Stimulated activated naive B cell treated with anti-CD40 and anti-IgM and Interleukin-4, amounts not matched to agents 10 μg/mL and 1 μg/mL and 100 μg/mL, for 72 hours (primary cell): ENCODE measurements around the gene TNK2.
"Not testable (repeated sequence)": the region's sequence is repeated elsewhere in the genome, so short reads cannot be mapped to it uniquely, and the experiment has no call there.

ENCODE experiments used
- ATAC-seq, 2 donors: fragments of 150-1000 bp; cut with Tn5 transposase; replicated peaks; 2 replicates each; pipeline ENCODE4 v1.10.0; 2021; ENCODE audit warnings: moderate library complexity in 1 of 2
- DNase-seq: peaks from one replicate; pipeline ENCODE4 v3.0.0; 2021
- H3K27ac Mint-ChIP-seq: one replicate; pipeline ENCODE4 v1.8.0; 2022; ENCODE audit warnings: mild to moderate bottlenecking, mixed read lengths
- H3K27me3 Mint-ChIP-seq, 2 donors: one replicate each; pipeline ENCODE4 v1.8.0; 2022; ENCODE audit warnings: mixed read lengths in 2 of 2
- H3K36me3 Mint-ChIP-seq, 2 donors: one replicate each; pipeline ENCODE4 v1.8.0; 2022; ENCODE audit warnings: mixed read lengths in 2 of 2, mild to moderate bottlenecking in 1 of 2
- H3K4me1 Mint-ChIP-seq, 2 donors: one replicate each; pipeline ENCODE4 v1.8.0; 2022; ENCODE audit warnings: mixed read lengths in 2 of 2, mild to moderate bottlenecking in 1 of 2
- H3K4me3 Mint-ChIP-seq, 2 donors: one replicate each; pipeline ENCODE4 v1.8.0; 2022; ENCODE audit warnings: mild to moderate bottlenecking in 2 of 2, mixed read lengths in 2 of 2, moderate library complexity in 1 of 2
- H3K9me3 Mint-ChIP-seq, 2 donors: one replicate each; pipeline ENCODE4 v1.8.0; 2022; ENCODE audit warnings: mixed read lengths in 2 of 2, mild to moderate bottlenecking in 1 of 2

Gene TNK2

GRCh38 chr3:195907934-195908693 lies at the start of gene TNK2:
TNK2 (minus strand) TSS chr3:195908551; CDS start chr3:195888588, 19,963 bp downstream.
- DNase-seq (peak; percentile 59), ATAC-seq (peak; percentile 45 to 50)
- Mint-ChIP-seq H3K27me3 (no peaks in the 10 kb centered on the region), H3K4me3 (peak within 1 kb of the TSS; percentile 91 to 96), H3K36me3 (peaks cover 4 to 6% of the 10 kb centered on the region in 2 donors), H3K9me3 (no peaks in the 10 kb centered on the region), H3K27ac (peak within 1 kb of the TSS; percentile 99), H3K4me1 (peaks cover 41 to 63% of the 10 kb centered on the region in 2 donors)

GRCh38 chr3:195956577-195956976 lies 48.2 kb upstream of the TNK2 start:
- Mint-ChIP-seq H3K36me3 (peaks cover 28 to 34% of the 10 kb centered on the region in 2 donors), H3K27ac (peak overlapping the region; percentile 42), H3K27me3 (no peaks in the 10 kb centered on the region), H3K4me1 (peaks cover 18 to 21% of the 10 kb centered on the region in 2 donors), H3K9me3 (peaks cover 9 to 10% of the 10 kb centered on the region in 2 donors), H3K4me3 (no peak overlapping the region)
- ATAC-seq, result no peak
- DNase-seq, result no peak

GRCh38 chr3:195955416-195955841 lies 47.1 kb upstream of the TNK2 start:
- H3K9me3 Mint-ChIP-seq, H3K27me3 Mint-ChIP-seq: not testable (repeated sequence)
- H3K27ac Mint-ChIP-seq, result peak overlapping the region; percentile 85
- H3K4me3 Mint-ChIP-seq, result peak overlapping the region; percentile 72 to 84
- DNase-seq (peak; percentile 32), ATAC-seq (peak in 1 of 2 donors; percentile 29)
- H3K36me3 Mint-ChIP-seq, result peaks cover 18 to 28% of the 10 kb centered on the region in 2 donors
- H3K4me1 Mint-ChIP-seq, result peaks cover 11 to 15% of the 10 kb centered on the region in 2 donors

- H3K4me3 Mint-ChIP-seq, result peak overlapping the region; percentile 67 to 84
- DNase-seq, result not testable (repeated sequence)
- peak; percentile 57 to 65 for ATAC-seq
Measured at GRCh38 chr3:195954752-195955119, 46.4 kb upstream of the TNK2 start.

GRCh38 chr3:195954052-195954751 lies 45.9 kb upstream of the TNK2 start:
- peak; percentile 66 for DNase-seq
- peaks cover 14 to 22% of the 10 kb centered on the region in 2 donors for H3K36me3 Mint-ChIP-seq

More at GRCh38 chr3:195954752-195955119, 46.4 kb upstream of the TNK2 start:
- Mint-ChIP-seq H3K36me3 (peaks cover 16 to 24% of the 10 kb centered on the region in 2 donors), H3K27ac (peak overlapping the region; percentile 86), H3K4me1 (peaks cover 11 to 15% of the 10 kb centered on the region in 2 donors)
- H3K9me3 Mint-ChIP-seq, H3K27me3 Mint-ChIP-seq: not testable (repeated sequence)

GRCh38 chr3:195952590-195952989 lies 44.2 kb upstream of the TNK2 start:
- not testable (repeated sequence) for H3K4me1 Mint-ChIP-seq, DNase-seq, H3K27me3 Mint-ChIP-seq, H3K27ac Mint-ChIP-seq, H3K9me3 Mint-ChIP-seq, H3K4me3 Mint-ChIP-seq, ATAC-seq
- peaks cover 11 to 17% of the 10 kb centered on the region in 2 donors for H3K36me3 Mint-ChIP-seq

More at GRCh38 chr3:195954052-195954751, 45.9 kb upstream of the TNK2 start:
- peaks cover 9 to 12% of the 10 kb centered on the region in 2 donors for H3K4me1 Mint-ChIP-seq
- not testable (repeated sequence) for H3K9me3 Mint-ChIP-seq, H3K27me3 Mint-ChIP-seq
- H3K27ac Mint-ChIP-seq, result peak overlapping the region; percentile 56
- ATAC-seq, result peak; percentile 95
- H3K4me3 Mint-ChIP-seq, result peak overlapping the region; percentile 67 to 84

- H3K9me3 Mint-ChIP-seq, H3K4me3 Mint-ChIP-seq, H3K27ac Mint-ChIP-seq, H3K4me1 Mint-ChIP-seq, DNase-seq, H3K27me3 Mint-ChIP-seq, ATAC-seq: not testable (repeated sequence)
- H3K36me3 Mint-ChIP-seq, result peaks cover 5 to 19% of the 10 kb centered on the region in 2 donors
Measured at GRCh38 chr3:195951443-195952177, 43.3 kb upstream of the TNK2 start.

GRCh38 chr3:195950731-195951130 lies 42.4 kb upstream of the TNK2 start:
- not testable (repeated sequence) for H3K4me1 Mint-ChIP-seq, H3K4me3 Mint-ChIP-seq, DNase-seq, H3K27me3 Mint-ChIP-seq, ATAC-seq, H3K27ac Mint-ChIP-seq, H3K9me3 Mint-ChIP-seq
- peaks cover 7 to 23% of the 10 kb centered on the region in 2 donors for H3K36me3 Mint-ChIP-seq

- not testable (repeated sequence) for H3K9me3 Mint-ChIP-seq, ATAC-seq, H3K4me1 Mint-ChIP-seq, H3K27me3 Mint-ChIP-seq, DNase-seq, H3K27ac Mint-ChIP-seq, H3K4me3 Mint-ChIP-seq
- H3K36me3 Mint-ChIP-seq, result peaks cover 12 to 26% of the 10 kb centered on the region in 2 donors
Measured at GRCh38 chr3:195950164-195950563, 41.8 kb upstream of the TNK2 start.

GRCh38 chr3:195946910-195947699 lies 38.8 kb upstream of the TNK2 start:
- not testable (repeated sequence) for H3K27me3 Mint-ChIP-seq, H3K4me3 Mint-ChIP-seq, DNase-seq, H3K27ac Mint-ChIP-seq, ATAC-seq
- Mint-ChIP-seq H3K4me1 (peaks cover 4 to 13% of the 10 kb centered on the region in 2 donors), H3K9me3 (peaks cover 8 to 11% of the 10 kb centered on the region in 2 donors), H3K36me3 (peaks cover 42 to 57% of the 10 kb centered on the region in 2 donors)

GRCh38 chr3:195941265-195941815 lies 33.0 kb upstream of the TNK2 start:
- ATAC-seq, H3K27ac Mint-ChIP-seq, H3K4me3 Mint-ChIP-seq, H3K27me3 Mint-ChIP-seq, DNase-seq: not testable (repeated sequence)
- peaks cover 8 to 11% of the 10 kb centered on the region in 2 donors for H3K9me3 Mint-ChIP-seq
- peaks cover 4 to 13% of the 10 kb centered on the region in 2 donors for H3K4me1 Mint-ChIP-seq
- H3K36me3 Mint-ChIP-seq, result peaks cover 60 to 63% of the 10 kb centered on the region in 2 donors

GRCh38 chr3:195940806-195941205 lies 32.5 kb upstream of the TNK2 start:
- H3K36me3 Mint-ChIP-seq, result peaks cover 58 to 63% of the 10 kb centered on the region in 2 donors
- H3K27me3 Mint-ChIP-seq, DNase-seq, H3K4me3 Mint-ChIP-seq, H3K27ac Mint-ChIP-seq, ATAC-seq: not testable (repeated sequence)
- H3K4me1 Mint-ChIP-seq, result peaks cover 4 to 13% of the 10 kb centered on the region in 2 donors
- H3K9me3 Mint-ChIP-seq, result peaks cover 8 to 11% of the 10 kb centered on the region in 2 donors
